Activated CD4-positive, CD25-positive, alpha-beta regulatory T cell treated with anti-CD3 and anti-CD28 coated beads, Interleukin-2, amount 50 U/mL, for 72 hours (primary cell): ENCODE results near the gene SPECC1.
"Not testable (repeated sequence)": the region's sequence is repeated elsewhere in the genome, so short reads cannot be mapped to it uniquely, and the experiment has no call there.

Experiments used
- DNase-seq: peaks from one replicate; pipeline ENCODE4 v3.0.0; 2021

SPECC1 gene

DNA sequence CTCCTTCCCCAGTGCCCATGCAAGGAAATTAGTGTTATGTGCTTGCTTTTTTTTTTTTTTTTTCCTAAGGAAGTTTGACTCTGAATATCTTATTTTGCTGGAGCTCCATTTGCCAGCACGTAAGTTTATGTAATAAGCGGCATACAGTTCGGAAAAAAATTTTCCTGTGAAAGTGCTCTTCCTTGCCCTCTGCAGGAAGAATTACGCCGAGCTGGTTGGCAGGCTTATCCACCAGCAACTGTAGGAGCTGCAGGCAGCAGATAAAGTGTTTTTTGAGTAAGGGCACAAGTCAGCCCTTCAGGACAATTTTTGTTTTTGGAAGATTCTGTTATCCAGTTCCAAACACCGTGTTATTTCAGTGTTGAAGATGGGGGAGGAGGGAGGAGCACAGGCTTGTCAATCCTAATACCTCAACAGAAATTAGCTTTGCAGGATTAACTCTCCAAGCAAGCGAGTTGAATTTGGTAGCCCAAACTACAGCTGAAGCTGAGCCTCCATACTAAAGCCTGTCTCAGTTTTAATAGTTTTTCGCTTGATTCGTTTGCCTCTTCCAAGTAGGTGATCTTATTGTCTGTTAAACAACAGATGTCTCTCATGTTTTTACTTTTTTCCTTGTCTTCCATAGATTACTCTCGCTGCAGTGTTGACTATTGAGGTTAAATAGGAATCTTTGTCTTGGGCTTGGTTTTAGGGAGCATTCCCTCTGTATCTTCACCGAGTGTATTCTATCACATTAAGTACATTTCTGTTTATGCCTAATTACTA, 1.1 kb downstream of the SPECC1 start:
- no peak for DNase-seq

DNA sequence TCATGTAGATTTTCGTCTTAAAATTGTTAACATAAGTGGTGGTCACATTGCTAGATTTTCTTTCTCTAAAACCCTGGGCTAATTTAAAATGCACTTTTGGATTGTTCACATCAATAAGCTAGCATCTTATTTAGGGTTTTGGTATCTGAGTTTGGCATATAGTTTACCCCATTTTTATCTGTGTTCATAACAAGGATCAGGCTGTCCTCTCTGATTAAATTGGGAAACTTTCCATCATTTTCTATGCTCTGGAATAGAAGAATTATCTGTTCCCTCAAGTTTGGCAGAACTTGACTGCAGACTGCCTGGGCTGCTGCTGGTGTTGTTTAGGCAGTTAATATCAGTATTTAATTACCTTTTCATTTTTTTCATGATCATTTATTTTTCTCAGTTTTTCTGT, 1.8 kb downstream of the SPECC1 start:
- no peak for DNase-seq

DNA sequence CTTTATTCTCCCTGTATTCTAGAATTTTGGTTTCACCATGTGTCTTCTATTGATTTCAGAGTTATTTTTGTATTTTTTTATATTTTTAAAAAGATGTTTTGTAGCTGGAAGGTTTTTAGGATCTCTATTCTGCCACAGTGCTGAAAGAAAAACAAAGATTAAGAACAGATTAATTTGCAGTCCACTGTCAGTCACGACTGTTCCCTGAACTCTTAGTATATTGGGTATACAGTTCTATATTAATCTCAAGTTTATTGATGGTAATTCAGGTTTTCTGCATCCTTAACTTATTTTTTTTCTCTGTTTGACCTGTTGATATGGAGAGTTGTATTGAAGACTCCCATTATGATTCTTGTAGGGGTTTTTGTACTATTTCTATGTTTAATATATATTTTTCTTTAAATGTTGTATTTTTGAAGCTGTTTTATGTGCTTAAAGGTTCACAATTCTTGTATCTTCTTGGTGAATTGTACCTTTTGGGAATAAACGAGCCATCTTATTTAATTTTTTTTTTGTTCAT, 2.9 kb downstream of the SPECC1 start:
- DNase-seq = no peak

GRCh38 chr17:20016475-20016992, 7.4 kb downstream of the SPECC1 start:
- not testable (repeated sequence) for DNase-seq

GRCh38 chr17:20022701-20023100, 13.5 kb downstream of the SPECC1 start:
- no peak for DNase-seq

- no peak for DNase-seq
Observed at GRCh38 chr17:20026960-20027359, 17.8 kb downstream of the SPECC1 start.

GRCh38 chr17:20028443-20028842, 19.3 kb downstream of the SPECC1 start:
- DNase-seq = no peak

DNA sequence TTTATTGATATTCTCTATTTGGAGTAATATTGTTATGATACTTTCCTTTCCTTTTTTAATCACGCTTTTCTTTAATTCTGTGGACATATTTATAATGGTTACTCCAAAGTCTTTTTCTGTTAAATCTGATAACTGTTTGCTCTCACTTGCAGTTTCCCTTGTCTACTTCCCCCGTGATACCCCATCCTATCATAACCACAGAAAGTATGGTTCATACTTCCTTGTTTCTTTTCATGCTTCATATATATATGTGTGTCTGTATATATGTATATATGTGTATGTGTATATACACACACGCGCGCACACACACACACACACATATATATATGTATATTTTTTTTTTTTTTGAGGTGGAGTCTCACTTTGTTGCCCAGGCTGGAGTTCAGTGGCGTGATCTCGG, 23.5 kb downstream of the SPECC1 start:
- DNase-seq = no peak

DNA sequence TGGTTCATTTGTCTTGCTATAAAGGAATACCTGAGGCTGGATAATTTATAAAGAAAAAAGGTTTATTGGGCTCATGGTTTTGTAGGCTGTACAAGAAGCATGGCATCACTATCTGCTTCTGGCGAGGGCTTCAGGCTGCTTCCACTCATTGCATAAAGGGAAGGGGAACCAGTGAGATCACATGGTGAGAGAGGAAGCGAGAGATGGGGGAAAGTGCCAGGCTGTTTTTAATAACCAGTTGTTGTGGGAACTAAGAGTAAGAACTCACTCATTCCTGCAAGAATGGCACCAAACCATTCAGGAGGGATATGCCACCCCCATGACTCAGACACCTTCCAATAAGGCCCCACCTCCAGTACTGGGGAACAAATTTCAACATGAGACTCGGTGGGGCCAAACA, 24.3 kb downstream of the SPECC1 start:
- DNase-seq = no peak

DNA sequence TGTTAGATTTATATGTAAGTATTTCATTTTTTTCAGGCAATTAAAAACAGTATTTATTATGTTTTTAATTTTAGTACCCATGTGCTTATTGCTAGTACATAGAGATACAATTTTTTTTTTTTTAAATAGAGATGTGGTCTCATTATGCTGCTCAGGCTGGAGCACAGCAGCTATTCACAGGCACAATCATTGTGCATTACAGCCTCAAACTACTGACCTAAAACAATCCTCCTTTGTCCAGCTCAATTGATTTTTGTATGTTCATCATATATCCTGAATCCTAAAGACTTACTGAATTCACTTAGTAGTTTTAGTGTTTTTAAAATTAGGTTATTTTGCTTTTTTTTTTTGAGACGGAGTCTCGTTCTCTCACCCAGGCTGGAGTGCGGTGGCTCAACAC, 26.3 kb downstream of the SPECC1 start:
- no peak for DNase-seq

GRCh38 chr17:20037286-20037685, 28.1 kb downstream of the SPECC1 start:
- not testable (repeated sequence) for DNase-seq

- DNase-seq = no peak
Observed at GRCh38 chr17:20039037-20039436, 29.9 kb downstream of the SPECC1 start.

DNA sequence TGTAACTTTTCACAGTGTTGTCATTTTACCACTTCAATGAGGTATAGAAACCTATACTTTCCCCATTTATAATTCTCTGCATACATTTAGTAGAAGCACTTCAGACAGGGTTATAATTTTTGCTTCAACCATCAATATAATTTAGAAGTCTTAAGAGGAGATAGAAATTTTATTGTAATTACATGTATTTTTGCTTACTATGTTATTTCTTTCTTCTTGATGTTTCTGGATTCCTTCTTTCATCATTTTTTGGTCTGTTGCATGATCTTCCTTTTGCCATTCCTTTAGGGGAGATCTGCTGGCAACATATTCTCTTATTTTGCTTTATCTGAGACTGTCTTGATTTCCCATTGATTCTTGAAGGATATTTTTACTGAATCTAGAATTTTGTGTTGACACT, 31.1 kb downstream of the SPECC1 start:
- no peak for DNase-seq

GRCh38 chr17:20043021-20043420, 33.9 kb downstream of the SPECC1 start:
- DNase-seq = no peak

DNA sequence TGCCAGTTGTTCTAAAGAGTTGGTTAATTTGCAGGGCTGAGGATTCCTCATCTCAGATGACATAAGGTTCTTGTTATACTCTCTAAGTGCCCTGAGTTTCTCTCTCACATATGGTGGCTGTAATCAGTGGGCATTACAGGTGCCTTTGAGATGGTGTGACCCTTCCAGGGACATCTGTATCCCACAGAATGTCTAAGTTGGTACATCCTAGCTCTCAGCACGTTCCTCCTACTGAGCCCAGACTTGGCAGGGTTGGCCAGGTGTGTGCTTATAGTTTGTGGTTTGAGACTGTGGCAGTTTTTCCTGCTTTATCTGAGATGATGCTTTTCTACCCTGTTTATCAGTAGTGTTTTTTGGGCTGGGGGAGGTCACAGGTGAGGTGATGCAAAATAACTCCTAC, 36.3 kb downstream of the SPECC1 start:
- no peak for DNase-seq

GRCh38 chr17:20046629-20047028, 37.5 kb downstream of the SPECC1 start:
- DNase-seq = no peak

DNA sequence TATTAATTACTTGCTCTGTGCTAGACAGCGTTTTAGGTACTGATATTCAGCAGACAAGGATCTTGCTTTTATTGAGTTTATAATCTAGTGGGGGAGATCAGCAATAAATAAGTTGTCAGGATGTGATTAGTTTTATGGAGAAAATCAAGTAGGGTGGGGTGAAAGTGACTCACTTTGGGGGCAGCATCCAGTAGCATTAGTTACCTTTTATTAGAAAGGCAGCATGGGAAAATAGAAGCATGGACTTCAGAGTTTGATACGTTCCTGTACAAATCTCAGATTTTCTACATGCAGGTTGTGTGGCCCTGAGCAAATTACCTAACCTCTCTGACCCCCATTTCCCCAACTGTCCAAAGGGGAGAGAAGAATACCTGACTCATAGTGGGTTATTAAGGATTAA, 42.5 kb downstream of the SPECC1 start:
- DNase-seq = no peak

- DNase-seq = no peak
Observed at GRCh38 chr17:20053361-20053964, 44.3 kb downstream of the SPECC1 start.

- no peak for DNase-seq
Observed at GRCh38 chr17:20059728-20060188, 50.6 kb downstream of the SPECC1 start.

- DNase-seq = no peak
Observed at GRCh38 chr17:20063665-20064648, 54.8 kb downstream of the SPECC1 start.

DNA sequence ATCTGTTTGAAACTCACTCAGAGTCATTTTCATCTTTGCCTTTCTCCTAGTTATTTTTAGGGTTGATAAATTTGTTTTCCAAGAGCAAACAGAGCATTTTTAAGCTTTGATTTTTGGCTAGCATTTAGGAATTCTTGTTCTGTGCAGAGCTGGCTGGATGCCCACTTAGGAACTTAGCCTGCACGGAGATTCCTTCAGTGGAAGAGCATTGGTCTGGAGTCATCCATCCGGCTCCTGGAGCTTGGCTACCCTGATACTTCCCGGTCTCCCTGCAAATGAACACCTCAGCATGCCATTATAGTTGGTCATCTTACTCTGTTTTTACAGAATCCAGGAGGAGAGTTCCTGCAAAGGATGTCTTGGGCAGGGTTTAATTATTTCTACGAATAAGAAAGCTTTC, 57.1 kb downstream of the SPECC1 start:
- no peak for DNase-seq

DNA sequence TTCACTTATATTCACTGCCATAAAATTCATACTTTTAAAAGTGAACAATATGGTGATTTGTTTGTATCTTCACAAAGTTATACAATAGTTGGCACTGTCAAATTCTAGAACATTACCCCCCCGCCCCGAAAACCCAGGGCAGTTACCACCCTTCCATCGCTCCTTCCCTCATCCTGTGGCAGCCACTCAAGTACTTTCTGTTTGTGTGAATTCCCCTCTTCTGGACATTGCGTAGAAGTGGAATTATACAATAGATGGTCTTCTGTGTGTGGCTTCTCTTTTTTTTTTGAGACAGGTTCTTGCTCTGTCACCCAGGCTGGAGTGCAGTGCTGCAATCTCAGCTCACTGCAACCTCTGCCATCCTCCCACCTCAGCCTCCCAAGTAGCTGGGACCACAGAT, 58.6 kb downstream of the SPECC1 start:
- no peak for DNase-seq

DNA sequence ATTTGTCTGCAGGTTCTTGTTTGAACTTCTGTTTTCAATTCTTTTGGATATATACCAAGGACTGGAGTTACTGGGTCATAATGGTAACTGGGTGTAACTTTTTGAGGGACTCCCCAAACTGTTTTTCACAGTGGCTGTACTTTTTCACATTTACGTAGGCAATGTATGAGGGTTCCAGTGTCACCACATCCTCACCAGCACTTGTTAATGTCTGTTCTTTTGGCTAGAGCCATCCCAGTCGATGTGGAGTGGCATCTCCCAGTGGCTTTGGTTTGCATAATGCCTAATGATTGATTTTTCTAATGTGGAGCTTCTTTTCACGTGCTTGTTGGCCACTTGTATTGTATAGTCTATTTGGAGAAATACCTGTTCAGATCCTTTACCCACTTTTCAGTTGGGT, 59.3 kb downstream of the SPECC1 start:
- DNase-seq = no peak
